Upper lobe of left lung (tissue), 6 donors: ENCODE measurements around the gene SERPINA12. TPM values are rescaled to one million over a fixed set of nuclear protein-coding genes. Genes with fewer than 3 reads are reported as not detected.

Experiments
- ATAC-seq, 2 donors: fragments of 200-7000 bp; cut with Tn5 transposase; one replicate each; pipeline ENCODE4 v1.9.1; 2022; ENCODE audit warnings: mild to moderate bottlenecking in 2 of 2, moderate library complexity in 2 of 2; ENCODE audit not compliant: low FRiP score in 2 of 2
- DNase-seq, 2 donors: peaks; one replicate each; pipeline ENCODE4 v3.0.0-alpha.2; 2019 to 2020
- H3K27ac ChIP-seq, 4 donors: fragments of 200-600 bp; sonication (generic); one replicate each; pipeline ENCODE4 v1.5.1; 2016 to 2019
- H3K27me3 ChIP-seq, 4 donors: fragments of 200-600 bp; sonication (generic); one replicate each; pipeline ENCODE4 v1.5.1; 2017 to 2019
- H3K36me3 ChIP-seq, 4 donors: fragments of 200-600 bp; sonication (generic); one replicate each; pipeline ENCODE4 v1.5.1; 2016 to 2019
- H3K4me1 ChIP-seq, 4 donors: fragments of 200-600 bp; sonication (generic); one replicate each; pipeline ENCODE4 v1.5.1; 2018 to 2019
- H3K4me3 ChIP-seq, 4 donors: fragments of 200-600 bp; sonication (generic); one replicate each; pipeline ENCODE4 v1.5.1; 2017 to 2019; ENCODE audit warnings: mild to moderate bottlenecking in 2 of 4, moderate library complexity in 1 of 4
- H3K9me3 ChIP-seq, 4 donors: fragments of 200-600 bp; sonication (generic); one replicate each; pipeline ENCODE4 v1.5.1; 2018 to 2019
- EP300 ChIP-seq, 4 donors: sonication (generic); formaldehyde crosslinking; IDR thresholded peaks; one replicate each; pipeline ENCODE4 v1.5.1; 2017; ENCODE audit warnings: antibody characterized with exemption in 4 of 4, control low read depth in 2 of 4
- POLR2A ChIP-seq, 4 donors: fragments of 450-650 bp; IDR thresholded peaks; one replicate each; pipeline ENCODE4 v1.5.1; 2016 to 2017; ENCODE audit warnings: antibody characterized with exemption in 4 of 4, mild to moderate bottlenecking in 2 of 4
- POLR2AphosphoS5 ChIP-seq, 2 donors: sonication (generic); formaldehyde crosslinking; IDR thresholded peaks; one replicate each; pipeline ENCODE4 v1.5.1; 2017; ENCODE audit warnings: antibody characterized with exemption in 2 of 2
- WGBS, 2 donors: methylation state at CpG; one replicate each; pipeline ENCODE4 v1.1.5; 2017 to 2018; 5-methylcytosine and 5-hydroxymethylcytosine counted together
- total RNA-seq, 6 donors: library from RNA; depleted of rRNA in 4 of 6; stranded (reverse); fragments of >200 nt in 4 of 6; gene quantifications; one replicate each; pipeline versions ENCODE4 v1.1.0 to v1.2.1, GENCODE V29; 2016 to 2021
- TF ChIP-seq, protein P1 (sequence below), 6 experiments: fragments of 450-650 bp in 4 of 6; fragments of 200-600 bp in 2 of 6; sonication (generic) in 2 of 6; IDR thresholded peaks; one replicate each; pipeline ENCODE4 v1.5.1; 2016 to 2019; ENCODE audit warnings: antibody characterized with exemption in 6 of 6
- donor health status: DM: no; HTN: no; CAD: no; lungs with moderate emphysema.
- donor health status: DM: no; HTN: yes; CAD: no; lungs with severe emphysema.

Gene SERPINA12
- total RNA-seq, 6 donors from 2014 or later = not detected

DNA sequence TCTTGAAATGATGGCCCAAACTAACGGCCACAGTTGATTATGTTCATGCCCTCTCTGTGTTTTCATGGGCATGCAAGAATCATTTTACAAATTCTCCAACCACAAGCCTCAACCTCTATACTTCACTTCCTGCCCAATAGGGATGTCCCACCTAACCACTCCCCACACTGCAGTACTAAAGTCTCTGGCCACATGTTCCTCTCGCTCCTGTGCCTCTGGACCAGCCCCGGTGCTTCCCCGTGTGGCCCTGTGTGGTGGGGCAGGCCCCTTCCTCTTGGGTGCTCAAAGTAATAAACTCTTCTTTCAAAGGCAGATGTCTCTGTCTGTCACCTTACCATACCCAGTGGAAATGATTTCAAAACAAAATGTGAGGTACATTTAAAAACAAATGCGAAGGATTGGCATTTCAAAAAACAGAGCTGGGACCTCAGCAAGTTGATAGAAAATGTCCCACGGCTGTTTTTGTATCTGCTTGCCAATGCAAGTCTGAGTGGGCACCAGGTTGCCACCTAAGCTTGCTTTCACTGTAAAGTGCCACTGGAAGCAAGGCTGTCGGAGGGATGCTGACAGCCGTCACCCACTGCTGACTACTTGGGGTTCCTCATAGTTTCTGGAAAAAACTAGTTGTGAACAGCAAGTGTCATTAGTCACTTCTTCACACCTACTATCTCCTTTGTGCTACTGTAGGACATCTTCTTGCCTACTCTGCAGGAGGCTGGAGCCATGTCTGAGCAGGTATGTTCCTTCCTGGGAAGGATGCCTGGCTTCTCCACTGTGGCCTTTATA lies 48.4 kb downstream of the SERPINA12 start:
- no peak for ATAC-seq
- 74 to 81% methylated on average over 8 of the region's 8 CpGs for WGBS, 2 donors
- H3K36me3 ChIP-seq = no peaks in the 10 kb centered on the region
- no peak overlapping the region for H3K27ac ChIP-seq
- H3K9me3 ChIP-seq = peaks cover 0 to 19% (median 9%) of the 10 kb centered on the region in 4 donors
- H3K4me1 ChIP-seq = no peaks in the 10 kb centered on the region
- peak in 1 of 2 donors; percentile 29 for DNase-seq
- no peak overlapping the region for H3K4me3 ChIP-seq
- no peak for TF ChIP-seq POLR2A (IDR thresholded peaks at IDR 0.05)
- TF ChIP-seq POLR2AphosphoS5 (IDR thresholded peaks at IDR 0.05) = no peak
- TF ChIP-seq EP300 (IDR thresholded peaks at IDR 0.05) = no peak
- TF ChIP-seq, protein P1, sequence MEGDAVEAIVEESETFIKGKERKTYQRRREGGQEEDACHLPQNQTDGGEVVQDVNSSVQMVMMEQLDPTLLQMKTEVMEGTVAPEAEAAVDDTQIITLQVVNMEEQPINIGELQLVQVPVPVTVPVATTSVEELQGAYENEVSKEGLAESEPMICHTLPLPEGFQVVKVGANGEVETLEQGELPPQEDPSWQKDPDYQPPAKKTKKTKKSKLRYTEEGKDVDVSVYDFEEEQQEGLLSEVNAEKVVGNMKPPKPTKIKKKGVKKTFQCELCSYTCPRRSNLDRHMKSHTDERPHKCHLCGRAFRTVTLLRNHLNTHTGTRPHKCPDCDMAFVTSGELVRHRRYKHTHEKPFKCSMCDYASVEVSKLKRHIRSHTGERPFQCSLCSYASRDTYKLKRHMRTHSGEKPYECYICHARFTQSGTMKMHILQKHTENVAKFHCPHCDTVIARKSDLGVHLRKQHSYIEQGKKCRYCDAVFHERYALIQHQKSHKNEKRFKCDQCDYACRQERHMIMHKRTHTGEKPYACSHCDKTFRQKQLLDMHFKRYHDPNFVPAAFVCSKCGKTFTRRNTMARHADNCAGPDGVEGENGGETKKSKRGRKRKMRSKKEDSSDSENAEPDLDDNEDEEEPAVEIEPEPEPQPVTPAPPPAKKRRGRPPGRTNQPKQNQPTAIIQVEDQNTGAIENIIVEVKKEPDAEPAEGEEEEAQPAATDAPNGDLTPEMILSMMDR (IDR thresholded peaks at IDR 0.05) = no peak
- no peaks in the 10 kb centered on the region for H3K27me3 ChIP-seq

GRCh38 chr14:94458558-94459205 lies 50.6 kb downstream of the SERPINA12 start:
- Histone ChIP-seq H3K27ac (no peak overlapping the region), H3K27me3 (no peaks in the 10 kb centered on the region), H3K36me3 (no peaks in the 10 kb centered on the region), H3K9me3 (peaks cover 0 to 4% (median 0%) of the 10 kb centered on the region in 4 donors), H3K4me3 (no peak overlapping the region), H3K4me1 (no peaks in the 10 kb centered on the region)
- TF ChIP-seq, protein P1 (IDR thresholded peaks at IDR 0.05) = no peak
- no peak for TF ChIP-seq EP300 (IDR thresholded peaks at IDR 0.05)
- TF ChIP-seq POLR2AphosphoS5 (IDR thresholded peaks at IDR 0.05) = no peak
- no peak for TF ChIP-seq POLR2A (IDR thresholded peaks at IDR 0.05)
- DNase-seq (no peak), ATAC-seq (no peak)
- WGBS, 2 donors = 62 to 73% methylated on average over 2 of the region's 2 CpGs

GRCh38 chr14:94458096-94458495 lies 51.2 kb downstream of the SERPINA12 start:
- TF ChIP-seq POLR2AphosphoS5 (IDR thresholded peaks at IDR 0.05) = no peak
- TF ChIP-seq EP300 (IDR thresholded peaks at IDR 0.05) = no peak
- TF ChIP-seq, protein P1 (IDR thresholded peaks at IDR 0.05) = no peak
- TF ChIP-seq POLR2A (IDR thresholded peaks at IDR 0.05) = no peak
- no peak overlapping the region for H3K27ac ChIP-seq
- DNase-seq = no peak
- peaks cover 0 to 4% (median 0%) of the 10 kb centered on the region in 4 donors for H3K9me3 ChIP-seq
- WGBS, 2 donors = 70 to 71% methylated on average over 1 of the region's 1 CpG
- H3K4me1 ChIP-seq = no peaks in the 10 kb centered on the region
- no peaks in the 10 kb centered on the region for H3K27me3 ChIP-seq
- ATAC-seq = no peak
- no peaks in the 10 kb centered on the region for H3K36me3 ChIP-seq
- no peak overlapping the region for H3K4me3 ChIP-seq

DNA sequence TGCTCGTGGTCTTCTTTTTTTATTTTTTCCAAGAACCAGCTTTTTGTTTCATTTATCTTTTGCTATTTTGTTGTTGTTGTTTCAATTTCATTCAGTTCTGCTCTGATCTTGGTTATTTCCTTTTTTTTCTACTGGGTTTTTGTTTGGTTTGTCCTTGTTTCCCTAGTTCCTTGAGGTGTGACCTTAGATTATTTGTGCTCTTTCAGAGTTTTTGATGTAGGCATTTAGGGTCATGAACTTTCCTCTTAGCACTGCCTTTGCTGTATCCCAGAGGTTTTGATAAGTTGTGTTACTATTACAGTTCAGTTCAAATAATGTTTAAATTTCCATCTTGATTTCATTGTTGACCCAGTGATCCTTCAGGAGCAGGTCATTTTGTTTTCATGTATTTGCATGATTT lies 53.3 kb downstream of the SERPINA12 start:
- ATAC-seq (no peak), DNase-seq (no peak)
- Histone ChIP-seq H3K27me3 (no peaks in the 10 kb centered on the region), H3K4me3 (no peak overlapping the region), H3K9me3 (peaks cover 0 to 4% (median 0%) of the 10 kb centered on the region in 4 donors), H3K27ac (no peak overlapping the region), H3K4me1 (no peaks in the 10 kb centered on the region), H3K36me3 (no peaks in the 10 kb centered on the region)
- 12 to 33% methylated on average over 1 of the region's 1 CpG for WGBS, 2 donors
- TF ChIP-seq, protein P1 (IDR thresholded peaks at IDR 0.05) = no peak
- TF ChIP-seq POLR2AphosphoS5 (IDR thresholded peaks at IDR 0.05) = no peak
- TF ChIP-seq POLR2A (IDR thresholded peaks at IDR 0.05) = no peak
- no peak for TF ChIP-seq EP300 (IDR thresholded peaks at IDR 0.05)
